OCI-LY3 (cell line): Measurements from ENCODE around the gene LDLRAD1.

Experiments
- EZH2phosphoT487 ChIP-seq: fragments of 200-600 bp; shearing (Covaris generic); IDR thresholded peaks from 2 replicates; pipeline ENCODE4 v1.6.1; 2018; ENCODE audit warnings: antibody characterized with exemption, mixed run types, low read depth
- TF ChIP-seq, protein P1 (sequence below): fragments of 200-600, 300-600 bp; sonication (generic); IDR thresholded peaks from 2 replicates; pipeline ENCODE4 v1.5.1; 2014; ENCODE audit warnings: antibody characterized with exemption, low read length, low read depth

DNA sequence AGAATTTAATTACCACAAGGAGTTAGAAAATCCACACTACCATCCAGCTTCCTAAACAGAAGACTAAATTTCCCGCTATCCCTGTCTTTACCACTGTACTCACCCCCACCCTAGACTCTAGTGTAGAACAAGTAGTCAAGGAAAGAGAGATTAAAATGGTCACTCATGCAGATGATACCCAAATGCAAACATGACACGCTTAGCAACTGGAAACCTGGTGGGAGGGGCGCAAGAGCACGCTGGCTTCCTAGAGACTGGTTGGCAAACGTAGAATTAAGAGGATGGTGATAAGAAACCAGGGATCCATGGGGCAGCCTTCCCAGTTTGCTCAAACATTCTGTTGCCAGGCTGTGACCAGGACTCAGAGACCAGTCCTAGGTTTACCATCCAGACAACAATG, 9.9 kb upstream of the LDLRAD1 start:
- TF ChIP-seq EZH2phosphoT487, result no peak
- TF ChIP-seq, protein P1, sequence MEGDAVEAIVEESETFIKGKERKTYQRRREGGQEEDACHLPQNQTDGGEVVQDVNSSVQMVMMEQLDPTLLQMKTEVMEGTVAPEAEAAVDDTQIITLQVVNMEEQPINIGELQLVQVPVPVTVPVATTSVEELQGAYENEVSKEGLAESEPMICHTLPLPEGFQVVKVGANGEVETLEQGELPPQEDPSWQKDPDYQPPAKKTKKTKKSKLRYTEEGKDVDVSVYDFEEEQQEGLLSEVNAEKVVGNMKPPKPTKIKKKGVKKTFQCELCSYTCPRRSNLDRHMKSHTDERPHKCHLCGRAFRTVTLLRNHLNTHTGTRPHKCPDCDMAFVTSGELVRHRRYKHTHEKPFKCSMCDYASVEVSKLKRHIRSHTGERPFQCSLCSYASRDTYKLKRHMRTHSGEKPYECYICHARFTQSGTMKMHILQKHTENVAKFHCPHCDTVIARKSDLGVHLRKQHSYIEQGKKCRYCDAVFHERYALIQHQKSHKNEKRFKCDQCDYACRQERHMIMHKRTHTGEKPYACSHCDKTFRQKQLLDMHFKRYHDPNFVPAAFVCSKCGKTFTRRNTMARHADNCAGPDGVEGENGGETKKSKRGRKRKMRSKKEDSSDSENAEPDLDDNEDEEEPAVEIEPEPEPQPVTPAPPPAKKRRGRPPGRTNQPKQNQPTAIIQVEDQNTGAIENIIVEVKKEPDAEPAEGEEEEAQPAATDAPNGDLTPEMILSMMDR, result no peak
